K562 treated with DMSO at 1 percent for 48 hours (cell line): ENCODE data around the gene KDM3B. TPM values are rescaled to one million over a fixed set of nuclear protein-coding genes. Genes with fewer than 3 reads are reported as not detected.

Experiments used
- total RNA-seq: library from RNA; unstranded; fragments of 300-600 nt; gene quantifications from 2 replicates; pipeline ENCODE4 v1.2.3, GENCODE V29; 2022; ENCODE audit warnings: low replicate concordance; ENCODE audit errors: extremely low read depth

Gene KDM3B, protein sequence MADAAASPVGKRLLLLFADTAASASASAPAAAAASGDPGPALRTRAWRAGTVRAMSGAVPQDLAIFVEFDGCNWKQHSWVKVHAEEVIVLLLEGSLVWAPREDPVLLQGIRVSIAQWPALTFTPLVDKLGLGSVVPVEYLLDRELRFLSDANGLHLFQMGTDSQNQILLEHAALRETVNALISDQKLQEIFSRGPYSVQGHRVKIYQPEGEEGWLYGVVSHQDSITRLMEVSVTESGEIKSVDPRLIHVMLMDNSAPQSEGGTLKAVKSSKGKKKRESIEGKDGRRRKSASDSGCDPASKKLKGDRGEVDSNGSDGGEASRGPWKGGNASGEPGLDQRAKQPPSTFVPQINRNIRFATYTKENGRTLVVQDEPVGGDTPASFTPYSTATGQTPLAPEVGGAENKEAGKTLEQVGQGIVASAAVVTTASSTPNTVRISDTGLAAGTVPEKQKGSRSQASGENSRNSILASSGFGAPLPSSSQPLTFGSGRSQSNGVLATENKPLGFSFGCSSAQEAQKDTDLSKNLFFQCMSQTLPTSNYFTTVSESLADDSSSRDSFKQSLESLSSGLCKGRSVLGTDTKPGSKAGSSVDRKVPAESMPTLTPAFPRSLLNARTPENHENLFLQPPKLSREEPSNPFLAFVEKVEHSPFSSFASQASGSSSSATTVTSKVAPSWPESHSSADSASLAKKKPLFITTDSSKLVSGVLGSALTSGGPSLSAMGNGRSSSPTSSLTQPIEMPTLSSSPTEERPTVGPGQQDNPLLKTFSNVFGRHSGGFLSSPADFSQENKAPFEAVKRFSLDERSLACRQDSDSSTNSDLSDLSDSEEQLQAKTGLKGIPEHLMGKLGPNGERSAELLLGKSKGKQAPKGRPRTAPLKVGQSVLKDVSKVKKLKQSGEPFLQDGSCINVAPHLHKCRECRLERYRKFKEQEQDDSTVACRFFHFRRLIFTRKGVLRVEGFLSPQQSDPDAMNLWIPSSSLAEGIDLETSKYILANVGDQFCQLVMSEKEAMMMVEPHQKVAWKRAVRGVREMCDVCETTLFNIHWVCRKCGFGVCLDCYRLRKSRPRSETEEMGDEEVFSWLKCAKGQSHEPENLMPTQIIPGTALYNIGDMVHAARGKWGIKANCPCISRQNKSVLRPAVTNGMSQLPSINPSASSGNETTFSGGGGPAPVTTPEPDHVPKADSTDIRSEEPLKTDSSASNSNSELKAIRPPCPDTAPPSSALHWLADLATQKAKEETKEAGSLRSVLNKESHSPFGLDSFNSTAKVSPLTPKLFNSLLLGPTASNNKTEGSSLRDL (N-terminal part only)
- total RNA-seq = 101 TPM in 1 of 2 replicates, not detected in the other

DNA sequence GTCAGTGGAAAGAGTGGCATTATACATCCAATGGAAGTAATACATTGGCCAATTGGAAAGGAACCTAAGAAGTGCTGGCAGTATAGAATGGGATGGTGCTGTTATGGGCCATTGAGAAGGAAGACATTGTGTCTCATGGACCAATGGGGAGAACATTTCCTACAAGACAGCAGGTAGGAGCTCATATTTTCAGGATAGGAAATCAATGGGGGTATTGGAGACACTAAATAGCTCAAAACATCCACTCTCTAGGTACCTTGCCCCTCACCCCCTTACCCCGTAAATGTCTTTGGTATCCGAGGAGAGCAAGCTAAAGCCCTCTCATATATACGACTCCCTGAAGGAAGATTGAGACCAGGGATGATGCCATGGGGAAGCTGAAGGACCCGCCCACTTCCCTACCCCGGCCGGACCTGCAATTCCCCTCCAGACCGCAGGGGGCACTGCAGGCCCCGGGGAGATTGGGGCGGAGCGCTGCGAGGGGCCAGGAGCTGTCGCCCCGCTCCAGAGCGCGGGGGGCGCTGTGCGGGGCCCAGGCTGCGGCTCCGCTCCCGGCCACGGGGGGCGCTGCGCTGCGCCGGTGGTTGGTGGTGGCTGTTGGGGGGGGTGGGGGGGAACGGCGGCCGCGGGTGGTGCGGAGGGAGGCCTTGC is at the start of gene KDM3B:
TSS of gene KDM3B (plus strand) at position 615 of the 651 bp plus-strand sequence. CDS start 111 bp downstream, outside the sequence.

DNA sequence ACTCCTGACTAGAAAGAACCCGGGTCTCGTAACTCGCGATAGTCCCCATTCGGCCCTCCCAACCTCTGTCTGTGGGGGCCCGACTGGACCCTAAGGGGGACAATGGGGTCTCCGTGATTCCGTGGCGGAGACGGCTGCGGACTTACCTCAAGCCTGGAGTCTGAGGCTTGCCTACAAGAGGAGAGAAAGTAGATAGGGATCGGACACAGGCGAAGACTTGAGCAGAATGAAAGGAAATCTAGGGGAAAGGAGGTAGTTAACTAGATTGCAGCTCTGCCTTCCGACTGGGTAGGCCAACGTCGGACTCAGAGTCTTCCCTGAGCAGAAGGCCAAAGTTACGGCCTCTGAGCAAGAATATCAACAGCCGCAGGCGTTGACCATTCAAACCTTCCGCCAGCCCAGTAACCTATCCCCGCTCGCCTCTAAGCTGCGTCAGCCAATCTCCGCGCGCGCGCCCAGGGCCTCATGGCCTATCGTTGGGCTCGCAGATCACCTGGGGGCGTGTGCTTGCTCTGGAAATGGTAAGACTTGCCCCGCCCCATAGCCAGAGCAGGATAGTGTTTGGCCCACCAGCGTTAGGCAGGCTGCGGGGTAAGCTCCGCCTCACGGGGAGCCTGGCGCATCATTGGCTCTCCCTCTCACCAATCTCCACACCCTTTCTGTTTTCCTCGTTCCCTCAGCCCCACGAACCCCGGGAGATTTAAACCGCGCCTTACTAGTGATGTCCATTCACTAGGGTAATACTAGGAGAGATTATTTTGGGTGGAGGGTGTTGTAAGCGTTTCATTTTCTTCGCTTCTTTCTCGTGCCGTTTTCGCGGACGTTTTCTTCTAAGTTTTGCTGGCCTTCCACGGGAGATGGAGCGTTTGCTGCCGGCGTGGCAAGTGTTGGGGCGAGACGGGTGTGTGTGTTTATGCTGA is 20.8 kb upstream of the KDM3B start, which contains the start of gene CDC25C:
TSS of gene CDC25C (minus strand) at position 356 of the 920 bp plus-strand sequence. CDS start 624 bp downstream, outside the sequence.

DNA sequence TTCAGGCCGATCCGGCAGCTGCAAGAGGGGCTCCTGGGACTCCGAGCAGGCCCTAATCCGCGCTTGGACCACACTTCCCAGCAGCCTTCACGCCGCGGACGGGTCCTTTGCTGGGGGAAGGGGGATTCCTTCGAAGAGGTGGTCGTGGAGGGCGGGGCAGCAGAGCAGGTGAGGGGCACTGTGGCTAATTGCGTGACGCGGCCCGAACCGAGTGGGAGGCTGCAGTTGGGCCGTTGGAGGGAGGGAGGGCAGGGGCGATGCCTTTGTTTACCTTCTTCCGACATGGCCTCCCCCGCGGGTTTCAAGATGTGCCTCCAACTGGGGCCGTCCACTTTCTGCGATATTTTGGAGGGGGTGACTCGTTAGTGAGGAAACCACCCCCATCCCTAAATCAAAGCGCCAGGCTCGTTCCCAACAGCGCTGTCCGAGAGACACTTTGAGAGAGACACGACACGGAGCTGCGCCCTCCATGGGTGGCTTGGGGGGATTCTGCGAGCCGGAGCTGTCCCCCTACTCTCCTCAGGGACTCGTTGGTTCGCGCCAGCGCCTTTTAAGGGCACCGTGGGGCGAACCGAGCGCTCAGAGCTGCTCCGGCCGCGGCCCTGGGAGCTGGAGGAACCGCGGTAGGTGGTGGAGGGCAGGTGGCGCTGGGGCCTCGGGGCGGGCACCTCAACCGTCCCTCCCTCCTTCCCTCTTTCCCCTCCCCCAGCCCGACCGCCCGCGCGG is 14.6 kb upstream of the KDM3B start, which contains the start of gene FAM53C:
TSS of gene FAM53C (plus strand) at position 582 of the 726 bp plus-strand sequence. CDS start 3,070 bp downstream, outside the sequence.

DNA sequence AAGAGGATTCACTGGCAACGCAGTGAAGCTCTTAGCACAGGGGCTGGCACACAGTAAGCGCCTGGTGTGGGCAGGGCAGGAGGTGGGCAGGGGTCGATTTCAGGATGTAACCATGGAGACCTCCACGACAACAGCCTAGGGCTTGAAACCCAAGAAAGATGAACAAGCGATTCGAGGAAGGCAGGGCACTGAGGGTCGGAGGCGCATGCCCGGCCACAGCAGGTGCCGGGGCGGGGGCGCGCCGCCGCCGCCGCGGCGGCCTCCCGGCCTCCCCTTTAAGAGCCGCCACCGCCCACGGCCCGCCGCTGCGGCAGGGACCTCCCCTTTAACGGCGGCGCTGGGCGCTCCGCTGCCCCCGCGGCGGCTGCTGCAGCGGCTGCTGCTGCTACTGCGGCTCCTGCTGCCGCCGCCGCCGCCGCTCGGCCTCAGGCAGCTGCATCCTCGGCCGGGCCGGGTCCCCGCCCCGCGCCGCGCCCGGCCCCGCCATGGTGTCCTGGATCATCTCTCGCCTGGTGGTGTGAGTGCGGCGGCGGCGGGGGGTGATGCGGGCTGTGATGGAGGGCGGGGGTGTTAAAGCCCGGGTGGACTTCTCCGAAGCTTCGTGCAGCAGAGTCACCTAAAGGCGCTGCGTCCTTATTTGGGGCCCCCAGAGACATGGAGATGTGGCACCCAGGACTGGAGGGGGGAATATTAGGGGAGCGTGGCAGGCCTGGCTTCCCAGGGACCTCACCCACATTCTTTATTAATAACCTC is 86.4 kb downstream of the KDM3B start, which contains the start of gene REEP2:
TSS of gene REEP2 (plus strand) at position 334 of the 753 bp plus-strand sequence. CDS start at position 486, 152 bp downstream.

DNA sequence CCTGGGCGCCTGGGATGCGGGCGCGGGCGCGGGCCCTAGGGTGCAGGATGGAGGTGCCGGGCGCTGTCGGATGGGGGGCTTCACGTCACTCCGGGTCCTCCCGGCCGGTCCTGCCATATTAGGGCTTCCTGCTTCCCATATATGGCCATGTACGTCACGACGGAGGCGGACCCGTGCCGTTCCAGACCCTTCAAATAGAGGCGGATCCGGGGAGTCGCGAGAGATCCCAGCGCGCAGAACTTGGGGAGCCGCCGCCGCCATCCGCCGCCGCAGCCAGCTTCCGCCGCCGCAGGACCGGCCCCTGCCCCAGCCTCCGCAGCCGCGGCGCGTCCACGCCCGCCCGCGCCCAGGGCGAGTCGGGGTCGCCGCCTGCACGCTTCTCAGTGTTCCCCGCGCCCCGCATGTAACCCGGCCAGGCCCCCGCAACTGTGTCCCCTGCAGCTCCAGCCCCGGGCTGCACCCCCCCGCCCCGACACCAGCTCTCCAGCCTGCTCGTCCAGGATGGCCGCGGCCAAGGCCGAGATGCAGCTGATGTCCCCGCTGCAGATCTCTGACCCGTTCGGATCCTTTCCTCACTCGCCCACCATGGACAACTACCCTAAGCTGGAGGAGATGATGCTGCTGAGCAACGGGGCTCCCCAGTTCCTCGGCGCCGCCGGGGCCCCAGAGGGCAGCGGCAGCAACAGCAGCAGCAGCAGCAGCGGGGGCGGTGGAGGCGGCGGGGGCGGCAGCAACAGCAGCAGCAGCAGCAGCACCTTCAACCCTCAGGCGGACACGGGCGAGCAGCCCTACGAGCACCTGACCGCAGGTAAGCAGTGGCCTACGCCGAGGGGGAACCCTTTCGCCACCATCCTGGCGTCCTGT is 113.0 kb downstream of the KDM3B start, which contains the start of gene EGR1:
TSS of gene EGR1 (plus strand) at position 219 of the 864 bp plus-strand sequence. CDS start at position 502, 283 bp downstream.

Other genes with a start within 250 kb of the KDM3B start
- not detected in 2 replicates for gene NME5, start 213.3 kb upstream of the KDM3B start, total RNA-seq
- gene BRD8, start 174.1 kb upstream of the KDM3B start, total RNA-seq = not detected in 2 replicates
- gene KIF20A, start 173.6 kb upstream of the KDM3B start, total RNA-seq = not detected in 2 replicates
- not detected in 2 replicates for gene CDC23, start 139.4 kb upstream of the KDM3B start, total RNA-seq
- gene GFRA3, start 78.1 kb upstream of the KDM3B start, total RNA-seq = not detected in 2 replicates
- not detected in 2 replicates for gene CDC25C, start 20.9 kb upstream of the KDM3B start, total RNA-seq
- gene FAM53C, start 14.4 kb upstream of the KDM3B start, total RNA-seq = not detected in 2 replicates
- not detected in 2 replicates for gene REEP2, start 86.4 kb downstream of the KDM3B start, total RNA-seq
- not detected in 2 replicates for gene EGR1, start 112.8 kb downstream of the KDM3B start, total RNA-seq
- gene ETF1, start 190.6 kb downstream of the KDM3B start, total RNA-seq = not detected in 2 replicates
- 456 TPM in 1 of 2 replicates, not detected in the other for gene HSPA9, start 222.7 kb downstream of the KDM3B start, total RNA-seq